SK-N-MC (cell line): ENCODE data around the gene NMNAT2.

ENCODE experiments used
- EZH2 ChIP-seq: fragments of 200-600 bp; sonication (generic); IDR thresholded peaks from one replicate; pipeline ENCODE4 v1.6.1; 2017; ENCODE audit warnings: antibody characterized with exemption
- FOXP2 ChIP-seq: optimal IDR thresholded peaks from 2 replicates; pipeline ENCODE3; 2011; ENCODE audit warnings: mild to moderate bottlenecking, moderate library complexity; ENCODE audit not compliant: insufficient read depth; ENCODE audit errors: extremely low read length, control extremely low read depth
- POLR2AphosphoS5 ChIP-seq: IDR thresholded peaks from 2 replicates; pipeline ENCODE4 v1.6.1; 2012; ENCODE audit warnings: mild to moderate bottlenecking, low read depth, low read length, borderline replicate concordance

- TF ChIP-seq POLR2AphosphoS5 (no peak), EZH2 (no peak), FOXP2 (no peak)
Observed at GRCh38 chr1:183239220-183239742, 178.9 kb downstream of the NMNAT2 start.
